Breast epithelium (tissue), 4 donors: ENCODE data around the gene ASTN2. TPM values are rescaled to one million over a fixed set of nuclear protein-coding genes. Genes with fewer than 3 reads are reported as not detected.

Experiments used
- DNase-seq, 2 donors: peaks; one replicate each; pipeline ENCODE4 v3.0.0-alpha.2; 2019; ENCODE audit warnings: low spot score in 2 of 2
- H3K27ac ChIP-seq, 2 donors: fragments of 200-600 bp; sonication (generic) in 1 of 2; one replicate each; pipeline ENCODE4 v1.5.1; 2016 to 2019; ENCODE audit warnings: mild to moderate bottlenecking in 1 of 2
- H3K27me3 ChIP-seq, 2 donors: fragments of 200-600 bp; sonication (generic) in 1 of 2; one replicate each; pipeline versions ENCODE4 v1.5.1 to v1.6.0; 2017 to 2019; ENCODE audit warnings: control low read depth in 1 of 2, mild to moderate bottlenecking in 1 of 2
- H3K36me3 ChIP-seq: fragments of 200-600 bp; one replicate; pipeline ENCODE4 v1.5.1; 2019
- H3K4me1 ChIP-seq, 2 donors: fragments of 200-600 bp; sonication (generic); one replicate each; pipeline ENCODE4 v1.5.1; 2016 to 2019; ENCODE audit warnings: control low read depth in 1 of 2
- H3K4me3 ChIP-seq, 3 donors: fragments of 200-600 bp; sonication (generic); 1 replicate in 2 of 3; 2 replicates in 1 of 3; pipeline ENCODE4 v1.5.1; 2016 to 2019; ENCODE audit warnings: mild to moderate bottlenecking in 3 of 3, moderate library complexity in 2 of 3
- H3K9me3 ChIP-seq, 2 donors: fragments of 200-600 bp; sonication (generic) in 1 of 2; one replicate each; pipeline ENCODE4 v1.5.1; 2016 to 2019; ENCODE audit warnings: control low read depth in 1 of 2
- CTCF ChIP-seq, 3 donors: fragments of 450-650 bp; IDR thresholded peaks; one replicate each; pipeline ENCODE4 v1.5.1; 2016 to 2017; ENCODE audit warnings: antibody characterized with exemption in 3 of 3, mild to moderate bottlenecking in 3 of 3, moderate library complexity in 3 of 3
- POLR2A ChIP-seq: fragments of 450-650 bp; IDR thresholded peaks from one replicate; pipeline ENCODE4 v1.6.1; 2016; ENCODE audit warnings: antibody characterized with exemption, mild to moderate bottlenecking, moderate library complexity
- POLR2AphosphoS5 ChIP-seq, 3 donors: sonication (generic); formaldehyde crosslinking; IDR thresholded peaks; one replicate each; pipeline ENCODE4 v1.6.1; 2017; ENCODE audit warnings: antibody characterized with exemption in 3 of 3
- intact Hi-C: fragments of 100-400 bp; cut with DNase I; formaldehyde crosslinking; loops from one replicate; pipeline ENCODE4 v1.15.1; 2023; ENCODE audit warnings: low total_unique reads
- total RNA-seq, 3 donors: library from RNA; depleted of rRNA; stranded (reverse); fragments of >200 nt; gene quantifications; one replicate each; pipeline ENCODE4 v1.1.0, GENCODE V29; 2016

The ASTN2 gene
- total RNA-seq, 3 donors from 2014 or later, result 9.1 to 13.8 (median 9.8) TPM

GRCh38 chr9:116495725-116496124 lies 919.1 kb downstream of the ASTN2 start:
- no peak overlapping the region for H3K4me3 ChIP-seq
- DNase-seq, result no peak
- H3K27ac ChIP-seq, result no peak overlapping the region
- no peaks in the 10 kb centered on the region for H3K36me3 ChIP-seq
- intact Hi-C loops, result no loop called here
- H3K9me3 ChIP-seq, result no peaks in the 10 kb centered on the region
- H3K27me3 ChIP-seq, result no peaks in the 10 kb centered on the region
- no peaks in the 10 kb centered on the region for H3K4me1 ChIP-seq
- no peak for TF ChIP-seq POLR2A
- no peak for TF ChIP-seq POLR2AphosphoS5 (IDR thresholded peaks at IDR 0.05)
- TF ChIP-seq CTCF (IDR thresholded peaks at IDR 0.05), result no peak

- Histone ChIP-seq H3K27ac (no peak overlapping the region), H3K36me3 (no peaks in the 10 kb centered on the region), H3K4me3 (no peak overlapping the region), H3K4me1 (no peaks in the 10 kb centered on the region), H3K27me3 (no peaks in the 10 kb centered on the region), H3K9me3 (no peaks in the 10 kb centered on the region)
- intact Hi-C loops, result no loop called here
- no peak for TF ChIP-seq POLR2AphosphoS5 (IDR thresholded peaks at IDR 0.05)
- peak in 2 of 3 donors; percentile 54 to 57 for TF ChIP-seq CTCF (IDR thresholded peaks at IDR 0.05)
- DNase-seq, result no peak
Observed at GRCh38 chr9:116494815-116495634, 919.8 kb downstream of the ASTN2 start.

DNA sequence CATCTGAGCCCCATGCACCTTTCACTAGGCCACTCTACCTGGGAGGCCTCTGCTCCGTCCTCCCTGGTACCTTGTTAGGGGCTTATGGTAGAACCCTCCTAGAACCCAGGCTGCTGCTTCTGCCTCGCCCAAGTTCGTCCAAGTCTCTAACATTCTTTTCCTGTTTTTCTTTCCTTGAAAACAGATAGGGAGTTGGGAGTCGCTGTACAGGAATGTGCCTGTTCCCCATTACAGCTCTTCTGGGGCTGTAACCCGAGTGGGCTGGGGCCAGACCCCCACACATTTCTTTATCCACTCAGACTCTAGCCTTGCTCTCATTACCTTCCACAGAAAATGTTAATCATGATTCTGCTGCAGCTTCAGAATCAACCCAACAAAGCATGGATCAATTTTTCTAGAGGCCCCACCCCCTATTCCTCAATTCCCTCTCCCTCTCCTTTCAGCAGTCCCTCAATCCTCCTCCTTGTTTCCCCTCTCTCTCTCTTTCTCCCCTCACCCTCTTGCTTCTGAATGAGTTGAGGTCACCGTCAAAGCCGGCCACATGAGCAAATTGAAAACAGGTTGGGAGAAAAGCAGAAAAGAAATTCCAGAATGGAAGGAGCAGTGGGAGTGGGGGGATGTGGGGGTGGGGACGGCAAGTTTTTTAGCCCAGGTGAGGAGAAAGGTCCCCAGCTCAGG lies 921.5 kb downstream of the ASTN2 start:
- H3K4me1 ChIP-seq, result no peaks in the 10 kb centered on the region
- H3K27ac ChIP-seq, result no peak overlapping the region
- H3K36me3 ChIP-seq, result no peaks in the 10 kb centered on the region
- DNase-seq, result no peak
- H3K27me3 ChIP-seq, result no peaks in the 10 kb centered on the region
- TF ChIP-seq POLR2AphosphoS5 (IDR thresholded peaks at IDR 0.05) (no peak), CTCF (IDR thresholded peaks at IDR 0.05) (no peak), POLR2A (no peak)
- no peak overlapping the region for H3K4me3 ChIP-seq
- no peaks in the 10 kb centered on the region for H3K9me3 ChIP-seq
- intact Hi-C loops, result no loop called here

GRCh38 chr9:116491659-116492058 lies 923.2 kb downstream of the ASTN2 start:
- Histone ChIP-seq H3K9me3 (no peaks in the 10 kb centered on the region), H3K4me1 (no peaks in the 10 kb centered on the region), H3K4me3 (no peak overlapping the region), H3K36me3 (no peaks in the 10 kb centered on the region), H3K27me3 (no peaks in the 10 kb centered on the region), H3K27ac (no peak overlapping the region)
- DNase-seq, result no peak
- intact Hi-C loops, result no loop called here
- no peak for TF ChIP-seq POLR2A
- TF ChIP-seq POLR2AphosphoS5 (IDR thresholded peaks at IDR 0.05), result no peak
- no peak for TF ChIP-seq CTCF (IDR thresholded peaks at IDR 0.05)

- H3K4me3 ChIP-seq, result no peak overlapping the region
- TF ChIP-seq POLR2A (no peak), POLR2AphosphoS5 (IDR thresholded peaks at IDR 0.05) (no peak), CTCF (IDR thresholded peaks at IDR 0.05) (no peak)
- intact Hi-C loops, result no loop called here
Observed at GRCh38 chr9:116491219-116491618, 923.6 kb downstream of the ASTN2 start.

More at GRCh38 chr9:116491219-116491618, 923.6 kb downstream of the ASTN2 start:
- no peaks in the 10 kb centered on the region for H3K27me3 ChIP-seq
- no peak for DNase-seq
- H3K27ac ChIP-seq, result no peak overlapping the region
- H3K9me3 ChIP-seq, result no peaks in the 10 kb centered on the region
- no peaks in the 10 kb centered on the region for H3K36me3 ChIP-seq
- H3K4me1 ChIP-seq, result no peaks in the 10 kb centered on the region
